Measurements from ENCODE around the gene PCBP4. TPM values are rescaled to one million over a fixed set of nuclear protein-coding genes. Genes with fewer than 3 reads are reported as not detected.

PCBP4 gene
- total RNA-seq, 1 donor from 2014 or later, result 73.0 TPM

DNA sequence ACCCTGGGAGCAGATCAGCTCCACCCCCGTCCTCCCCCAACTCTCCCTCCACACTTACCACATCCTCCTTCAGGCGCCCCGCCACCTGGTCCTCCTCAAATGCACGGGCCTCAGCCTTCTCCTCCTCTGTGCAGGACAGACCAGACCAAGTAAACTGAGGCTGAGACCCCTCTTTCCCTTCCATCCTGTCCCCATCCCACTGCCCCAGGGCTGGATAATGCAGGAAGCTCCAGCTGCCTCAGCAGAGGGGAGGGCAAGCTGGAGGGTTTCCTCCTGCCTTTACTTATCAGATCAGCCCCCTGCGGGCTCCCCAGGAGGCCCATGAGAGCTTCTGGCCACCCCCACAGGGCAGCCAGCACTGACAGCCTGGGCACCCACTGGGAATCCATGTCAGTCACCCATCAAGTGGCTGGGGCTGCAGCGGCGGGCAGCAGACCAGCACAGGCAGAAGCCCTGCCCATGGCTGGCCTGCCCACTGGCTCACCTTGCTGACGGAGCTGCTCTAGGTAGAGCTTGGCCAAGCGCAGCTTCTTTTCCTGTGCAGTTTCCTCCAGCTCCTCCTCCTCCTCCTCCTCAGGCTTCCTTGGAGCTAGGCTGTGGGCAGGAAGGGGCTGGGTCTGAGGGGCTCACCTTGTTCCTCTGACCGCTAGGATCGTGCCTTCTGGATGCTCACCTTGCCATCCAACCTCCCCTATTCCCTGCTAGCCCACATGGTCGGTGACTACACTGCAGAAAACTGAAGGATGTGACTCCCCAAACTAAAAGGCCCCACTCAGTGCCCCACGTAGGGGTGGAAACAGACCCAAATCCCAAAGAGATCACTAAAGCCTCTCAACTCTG is 29.4 kb downstream of the PCBP4 start:
- Histone ChIP-seq H3K36me3 (peaks cover 64% of the 10 kb centered on the region), H3K27ac (replicated peaks) (no peak overlapping the region), H3K9me3 (replicated peaks) (no peaks in the 10 kb centered on the region), H3K27me3 (ENCODE audit: low read depth) (no peaks in the 10 kb centered on the region), H3K4me1 (peaks cover 26% of the 10 kb centered on the region), H3K4me3 (no peak overlapping the region)
- DNase-seq, result no peak
- intact Hi-C loops (cut with micrococcal nuclease), result no loop called here
- TF ChIP-seq CTCF (IDR thresholded peaks at IDR 0.05; ENCODE audit: borderline replicate concordance), result no peak

GRCh38 chr3:51937014-51937413 is 30.2 kb downstream of the PCBP4 start:
- no peak for DNase-seq
- H3K36me3 ChIP-seq, result peaks cover 69% of the 10 kb centered on the region
- no peaks in the 10 kb centered on the region for H3K9me3 ChIP-seq (replicated peaks)
- H3K4me3 ChIP-seq, result no peak overlapping the region
- peaks cover 20% of the 10 kb centered on the region for H3K4me1 ChIP-seq
- H3K27me3 ChIP-seq (ENCODE audit: low read depth), result no peaks in the 10 kb centered on the region
- H3K27ac ChIP-seq (replicated peaks), result no peak overlapping the region
- TF ChIP-seq CTCF (IDR thresholded peaks at IDR 0.05; ENCODE audit: borderline replicate concordance), result no peak
- intact Hi-C loops (cut with micrococcal nuclease), result no loop called here

- Histone ChIP-seq H3K4me1 (peaks cover 14% of the 10 kb centered on the region), H3K9me3 (replicated peaks) (no peaks in the 10 kb centered on the region), H3K27me3 (ENCODE audit: low read depth) (no peaks in the 10 kb centered on the region), H3K4me3 (no peak overlapping the region), H3K36me3 (peaks cover 69% of the 10 kb centered on the region), H3K27ac (replicated peaks) (no peak overlapping the region)
- intact Hi-C loops (cut with micrococcal nuclease), result no loop called here
- TF ChIP-seq CTCF (IDR thresholded peaks at IDR 0.05; ENCODE audit: borderline replicate concordance), result no peak
- no peak for DNase-seq
Measured at GRCh38 chr3:51935886-51936755, 31.1 kb downstream of the PCBP4 start.

DNA sequence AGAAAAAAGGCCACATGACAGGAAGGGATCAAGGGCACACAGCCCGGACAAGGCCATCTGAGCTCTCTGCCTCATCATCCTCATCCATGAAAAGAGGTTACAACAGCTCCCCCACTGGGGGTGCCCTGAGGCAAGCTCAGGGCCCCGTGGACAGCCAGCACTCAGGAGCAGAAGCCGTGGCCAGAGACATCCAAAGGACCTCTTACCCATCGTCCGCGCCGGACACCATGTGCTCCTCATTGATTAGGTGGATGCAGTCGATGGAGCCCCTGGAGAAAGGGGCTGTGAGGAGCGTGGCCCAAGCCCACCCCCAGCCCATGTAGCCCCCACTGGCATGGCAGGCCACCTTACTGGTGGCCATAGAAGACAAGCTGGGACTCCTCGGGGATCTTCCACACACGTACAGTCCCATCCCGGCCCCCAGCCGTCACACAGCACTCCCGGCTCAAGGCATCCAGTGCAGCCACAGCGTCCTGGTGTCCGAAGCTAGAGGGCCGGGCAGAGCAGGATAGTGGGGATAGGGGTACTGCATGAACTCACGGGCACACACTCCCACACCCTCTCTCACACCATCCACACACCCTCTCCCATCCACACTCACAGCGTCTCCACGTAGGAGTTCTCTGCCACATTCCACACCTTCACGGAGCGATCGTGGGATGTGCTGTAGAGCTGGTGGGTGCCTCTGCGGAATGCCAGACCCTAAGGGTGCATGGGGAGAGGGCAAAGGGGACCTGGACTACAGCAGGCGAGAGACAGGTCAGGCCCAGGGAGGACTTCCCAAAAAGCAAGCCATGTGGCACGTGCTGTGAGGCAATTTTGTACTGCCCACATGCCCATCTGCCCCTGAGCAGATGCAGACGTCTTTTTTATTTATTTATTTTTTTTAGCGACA is 32.0 kb downstream of the PCBP4 start:
- DNase-seq, result no peak
- H3K36me3 ChIP-seq, result peaks cover 69% of the 10 kb centered on the region
- no peak for TF ChIP-seq CTCF (IDR thresholded peaks at IDR 0.05; ENCODE audit: borderline replicate concordance)
- intact Hi-C loops (cut with micrococcal nuclease), result no loop called here
- H3K4me1 ChIP-seq, result peaks cover 5% of the 10 kb centered on the region
- no peak overlapping the region for H3K27ac ChIP-seq (replicated peaks)
- H3K4me3 ChIP-seq, result no peak overlapping the region
- H3K27me3 ChIP-seq (ENCODE audit: low read depth), result no peaks in the 10 kb centered on the region
- H3K9me3 ChIP-seq (replicated peaks), result no peaks in the 10 kb centered on the region
